ENCODE results near the gene LCORL. TPM values are rescaled to one million over a fixed set of nuclear protein-coding genes. Genes with fewer than 3 reads are reported as not detected.

The LCORL gene
- total RNA-seq, 2 experiments from 2014 or later, result 6.3 to 6.5 TPM

DNA sequence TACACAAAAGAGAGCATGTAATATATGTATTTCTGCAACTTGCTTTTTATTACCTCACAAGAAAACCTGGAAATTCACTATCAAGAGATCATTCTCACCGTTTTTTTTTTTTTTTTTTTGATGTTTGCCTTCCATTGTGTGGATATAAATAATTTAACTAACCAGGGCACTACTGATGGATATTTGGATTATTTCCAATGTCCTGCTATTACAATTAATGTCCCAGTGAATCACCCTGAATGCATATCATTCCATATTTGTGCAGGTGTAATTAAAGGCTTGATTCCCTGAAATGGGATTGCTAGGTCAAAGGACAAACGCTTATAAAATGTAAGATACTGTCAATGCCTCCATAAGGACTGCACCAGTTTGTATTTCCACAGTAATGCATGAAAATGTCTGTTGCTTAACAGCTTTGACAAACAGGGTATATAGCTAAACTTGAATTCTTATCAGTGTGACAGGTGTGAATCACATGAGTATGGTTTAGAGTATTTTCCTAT, 123.0 kb downstream of the LCORL start:
- H3K4me3 ChIP-seq (ENCODE audit: low read length), result no peak overlapping the region
- no peaks in the 10 kb centered on the region for H3K4me1 Mint-ChIP-seq (ENCODE audit: low read depth)
- TF ChIP-seq, protein P1, sequence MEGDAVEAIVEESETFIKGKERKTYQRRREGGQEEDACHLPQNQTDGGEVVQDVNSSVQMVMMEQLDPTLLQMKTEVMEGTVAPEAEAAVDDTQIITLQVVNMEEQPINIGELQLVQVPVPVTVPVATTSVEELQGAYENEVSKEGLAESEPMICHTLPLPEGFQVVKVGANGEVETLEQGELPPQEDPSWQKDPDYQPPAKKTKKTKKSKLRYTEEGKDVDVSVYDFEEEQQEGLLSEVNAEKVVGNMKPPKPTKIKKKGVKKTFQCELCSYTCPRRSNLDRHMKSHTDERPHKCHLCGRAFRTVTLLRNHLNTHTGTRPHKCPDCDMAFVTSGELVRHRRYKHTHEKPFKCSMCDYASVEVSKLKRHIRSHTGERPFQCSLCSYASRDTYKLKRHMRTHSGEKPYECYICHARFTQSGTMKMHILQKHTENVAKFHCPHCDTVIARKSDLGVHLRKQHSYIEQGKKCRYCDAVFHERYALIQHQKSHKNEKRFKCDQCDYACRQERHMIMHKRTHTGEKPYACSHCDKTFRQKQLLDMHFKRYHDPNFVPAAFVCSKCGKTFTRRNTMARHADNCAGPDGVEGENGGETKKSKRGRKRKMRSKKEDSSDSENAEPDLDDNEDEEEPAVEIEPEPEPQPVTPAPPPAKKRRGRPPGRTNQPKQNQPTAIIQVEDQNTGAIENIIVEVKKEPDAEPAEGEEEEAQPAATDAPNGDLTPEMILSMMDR (IDR thresholded peaks at IDR 0.05), result no peak
- H3K27me3 Mint-ChIP-seq, result no peaks in the 10 kb centered on the region
- ATAC-seq (ENCODE audit: poor library complexity), result no peak
- no peak overlapping the region for H3K27ac ChIP-seq (ENCODE audit: low read depth in 1 of 2, low read length in 2 of 2)
- intact Hi-C loops (cut with DNase I, micrococcal nuclease), result no loop called here
- no peaks in the 10 kb centered on the region for H3K9me3 ChIP-seq (ENCODE audit: control insufficient read depth in 1 of 2, insufficient read depth in 1 of 2, low read length in 2 of 2)
- H3K4me1 ChIP-seq (ENCODE audit: insufficient read depth, low read length), result no peaks in the 10 kb centered on the region
- H3K36me3 ChIP-seq (ENCODE audit: insufficient read depth, low read length), result no peaks in the 10 kb centered on the region
- H3K4me3 Mint-ChIP-seq, result no peak overlapping the region
- no peak for DNase-seq
- ChIA-PET CTCF (no interaction called here), POLR2A (no interaction called here)
- H3K27ac Mint-ChIP-seq, result no peak overlapping the region
- peaks cover 27% of the 10 kb centered on the region for H3K36me3 Mint-ChIP-seq (ENCODE audit: low read depth)
- H3K27me3 ChIP-seq (ENCODE audit: control insufficient read depth in 1 of 2, insufficient read depth in 2 of 2, low read length in 2 of 2), result no peaks in the 10 kb centered on the region
- peaks cover 2% of the 10 kb centered on the region for H3K9me3 Mint-ChIP-seq

DNA sequence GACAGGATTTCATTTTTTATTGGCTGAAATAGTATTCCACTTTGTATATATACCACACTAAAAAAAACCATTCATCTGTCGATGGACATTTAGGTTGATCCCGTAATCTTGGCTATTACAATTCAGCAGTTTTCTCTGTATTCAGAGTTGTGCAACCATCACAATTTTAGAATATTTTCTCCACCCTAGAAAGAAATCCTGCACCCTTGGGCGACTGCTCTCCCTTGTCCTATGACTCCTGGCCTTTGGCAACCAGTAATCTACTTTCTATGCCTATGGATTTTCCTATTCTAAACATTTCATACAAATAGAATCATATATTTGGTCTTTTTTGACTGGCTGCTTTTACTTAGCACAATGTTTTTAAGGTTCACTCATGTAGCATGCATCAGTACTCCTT, 126.1 kb downstream of the LCORL start:
- POLR2A ChIA-PET, result no interaction called here
- Mint-ChIP-seq H3K36me3 (ENCODE audit: low read depth) (peaks cover 12% of the 10 kb centered on the region), H3K27me3 (no peaks in the 10 kb centered on the region), H3K9me3 (peaks cover 2% of the 10 kb centered on the region), H3K27ac (no peak overlapping the region), H3K4me3 (no peak overlapping the region), H3K4me1 (ENCODE audit: low read depth) (no peaks in the 10 kb centered on the region)
- CTCF ChIA-PET, result no interaction called here
- DNase-seq (no peak), ATAC-seq (ENCODE audit: poor library complexity) (no peak)
- intact Hi-C loops (cut with DNase I, micrococcal nuclease), result no loop called here
- no peaks in the 10 kb centered on the region for H3K27me3 ChIP-seq (ENCODE audit: control insufficient read depth in 1 of 2, insufficient read depth in 2 of 2, low read length in 2 of 2)
- TF ChIP-seq, protein P1 (IDR thresholded peaks at IDR 0.05), result no peak
- H3K27ac ChIP-seq (ENCODE audit: low read depth in 1 of 2, low read length in 2 of 2), result no peak overlapping the region
- no peak overlapping the region for H3K4me3 ChIP-seq (ENCODE audit: low read length)
- H3K4me1 ChIP-seq (ENCODE audit: insufficient read depth, low read length), result no peaks in the 10 kb centered on the region
- no peaks in the 10 kb centered on the region for H3K36me3 ChIP-seq (ENCODE audit: insufficient read depth, low read length)
- no peaks in the 10 kb centered on the region for H3K9me3 ChIP-seq (ENCODE audit: control insufficient read depth in 1 of 2, insufficient read depth in 1 of 2, low read length in 2 of 2)

DNA sequence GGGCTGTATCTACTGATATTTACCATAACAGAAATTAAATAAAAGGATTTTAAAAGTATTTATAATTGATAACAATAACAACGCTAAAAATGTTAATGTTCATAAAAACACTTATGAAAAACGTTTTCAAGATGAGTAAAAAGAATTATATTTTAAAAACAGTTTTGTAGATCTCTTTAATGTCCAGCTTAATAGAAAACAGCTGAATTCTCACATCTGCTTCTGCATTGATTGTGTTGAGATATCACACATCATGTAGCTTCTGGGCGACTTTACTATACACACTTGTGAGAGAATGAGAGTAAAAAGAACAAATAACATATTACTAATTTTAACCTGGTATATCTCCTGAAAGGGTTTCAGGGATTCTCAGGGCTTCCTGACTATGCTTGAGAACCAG, 127.1 kb downstream of the LCORL start:
- Mint-ChIP-seq H3K36me3 (ENCODE audit: low read depth) (peaks cover 12% of the 10 kb centered on the region), H3K4me1 (ENCODE audit: low read depth) (no peaks in the 10 kb centered on the region), H3K27ac (no peak overlapping the region), H3K27me3 (no peaks in the 10 kb centered on the region), H3K4me3 (no peak overlapping the region), H3K9me3 (peaks cover 2% of the 10 kb centered on the region)
- no peaks in the 10 kb centered on the region for H3K27me3 ChIP-seq (ENCODE audit: control insufficient read depth in 1 of 2, insufficient read depth in 2 of 2, low read length in 2 of 2)
- H3K9me3 ChIP-seq (ENCODE audit: control insufficient read depth in 1 of 2, insufficient read depth in 1 of 2, low read length in 2 of 2), result no peaks in the 10 kb centered on the region
- DNase-seq (no peak), ATAC-seq (ENCODE audit: poor library complexity) (no peak)
- H3K4me3 ChIP-seq (ENCODE audit: low read length), result no peak overlapping the region
- H3K27ac ChIP-seq (ENCODE audit: low read depth in 1 of 2, low read length in 2 of 2), result no peak overlapping the region
- POLR2A ChIA-PET, result no interaction called here
- no peaks in the 10 kb centered on the region for H3K4me1 ChIP-seq (ENCODE audit: insufficient read depth, low read length)
- H3K36me3 ChIP-seq (ENCODE audit: insufficient read depth, low read length), result no peaks in the 10 kb centered on the region
- TF ChIP-seq, protein P1 (IDR thresholded peaks at IDR 0.05), result no peak
- CTCF ChIA-PET, result no interaction called here
- intact Hi-C loops (cut with DNase I, micrococcal nuclease), result no loop called here

Measured in CD4-positive, alpha-beta T cell (primary cell).